VCaP (cell line): ENCODE results near the gene NBEAL2.

Source experiments
- H3K27ac ChIP-seq: fragments of 450-650 bp; 2 replicates; pipeline ENCODE4 v1.5.1; 2017
- CTCF ChIP-seq: fragments of 450-650 bp; conservative IDR thresholded peaks from 2 replicates; pipeline ENCODE4 v1.5.1; 2017; ENCODE audit warnings: mild to moderate bottlenecking, moderate library complexity

Gene NBEAL2

GRCh38 chr3:46952813-46953212 lies 26.7 kb upstream of the NBEAL2 start:
- TF ChIP-seq CTCF: no peak
- H3K27ac ChIP-seq: no peak overlapping the region

- TF ChIP-seq CTCF: no peak
- H3K27ac ChIP-seq: no peak overlapping the region
Observed at GRCh38 chr3:46953234-46954010, 26.0 kb upstream of the NBEAL2 start.

- no peak for TF ChIP-seq CTCF
- no peak overlapping the region for H3K27ac ChIP-seq
Observed at GRCh38 chr3:46954178-46954577, 25.3 kb upstream of the NBEAL2 start.

- TF ChIP-seq CTCF: no peak
- no peak overlapping the region for H3K27ac ChIP-seq
Observed at GRCh38 chr3:46955157-46955556, 24.3 kb upstream of the NBEAL2 start.

GRCh38 chr3:46955801-46956259 lies 23.6 kb upstream of the NBEAL2 start:
- TF ChIP-seq CTCF: no peak
- no peak overlapping the region for H3K27ac ChIP-seq

- no peak for TF ChIP-seq CTCF
- H3K27ac ChIP-seq: no peak overlapping the region
Observed at GRCh38 chr3:46957092-46957820, 22.2 kb upstream of the NBEAL2 start.

- no peak for TF ChIP-seq CTCF
- no peak overlapping the region for H3K27ac ChIP-seq
Observed at GRCh38 chr3:46958467-46959160, 20.9 kb upstream of the NBEAL2 start.
